OCI-M1 (cell line): ENCODE results near the gene CMTM1.

Source experiments
- DNase-seq: peaks from one replicate; lab custom pipeline; 2025; lab: John Stamatoyannopoulos, UW

The CMTM1 gene

DNA sequence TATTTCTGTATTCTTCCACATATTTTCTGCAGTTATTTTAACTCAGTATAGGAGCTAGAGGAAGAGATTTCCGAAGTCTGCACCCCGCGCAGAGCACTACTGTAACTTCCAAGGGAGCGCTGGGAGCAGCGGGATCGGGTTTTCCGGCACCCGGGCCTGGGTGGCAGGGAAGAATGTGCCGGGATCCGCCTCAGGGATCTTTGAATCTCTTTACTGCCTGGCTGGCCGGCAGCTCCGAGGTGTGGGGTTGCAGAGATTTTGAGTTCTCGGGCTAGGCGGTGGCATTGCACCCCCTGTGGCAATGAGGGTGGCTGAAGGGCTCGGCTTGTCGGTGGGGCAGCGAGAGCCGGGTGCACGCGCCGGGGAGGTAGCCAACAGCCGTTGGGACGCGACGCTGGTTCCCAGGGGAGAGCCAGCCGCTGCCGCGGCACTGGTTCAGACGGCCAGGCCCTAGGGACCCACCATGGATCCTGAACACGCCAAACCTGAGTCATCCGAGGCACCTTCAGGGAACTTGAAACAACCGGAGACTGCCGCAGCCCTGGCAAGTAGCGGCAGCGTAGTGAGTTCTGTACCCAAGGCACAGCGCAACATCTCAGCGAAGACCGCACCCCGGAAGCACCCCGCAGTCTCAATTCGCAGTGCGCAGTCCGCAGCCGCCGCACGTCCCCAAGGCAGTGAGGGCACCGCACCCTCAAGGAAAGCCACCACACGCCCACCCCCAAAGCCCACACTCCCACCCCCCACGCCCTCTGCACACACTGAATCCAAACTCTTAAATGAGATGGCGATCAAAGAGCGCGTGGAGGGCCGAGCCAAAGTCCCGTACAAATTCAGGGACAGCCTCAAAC lies at the start of gene CMTM1:
TSS of gene CMTM1 (plus strand) at position 389 of the 851 bp plus-strand sequence. CDS start at position 464, 75 bp downstream.
- no peak for DNase-seq

GRCh38 chr16:66516509-66516807 lies 49.8 kb upstream of the CMTM1 start:
- DNase-seq, result no peak

GRCh38 chr16:66516808-66517585 lies 49.2 kb upstream of the CMTM1 start:
- peak; percentile 98 for DNase-seq

DNA sequence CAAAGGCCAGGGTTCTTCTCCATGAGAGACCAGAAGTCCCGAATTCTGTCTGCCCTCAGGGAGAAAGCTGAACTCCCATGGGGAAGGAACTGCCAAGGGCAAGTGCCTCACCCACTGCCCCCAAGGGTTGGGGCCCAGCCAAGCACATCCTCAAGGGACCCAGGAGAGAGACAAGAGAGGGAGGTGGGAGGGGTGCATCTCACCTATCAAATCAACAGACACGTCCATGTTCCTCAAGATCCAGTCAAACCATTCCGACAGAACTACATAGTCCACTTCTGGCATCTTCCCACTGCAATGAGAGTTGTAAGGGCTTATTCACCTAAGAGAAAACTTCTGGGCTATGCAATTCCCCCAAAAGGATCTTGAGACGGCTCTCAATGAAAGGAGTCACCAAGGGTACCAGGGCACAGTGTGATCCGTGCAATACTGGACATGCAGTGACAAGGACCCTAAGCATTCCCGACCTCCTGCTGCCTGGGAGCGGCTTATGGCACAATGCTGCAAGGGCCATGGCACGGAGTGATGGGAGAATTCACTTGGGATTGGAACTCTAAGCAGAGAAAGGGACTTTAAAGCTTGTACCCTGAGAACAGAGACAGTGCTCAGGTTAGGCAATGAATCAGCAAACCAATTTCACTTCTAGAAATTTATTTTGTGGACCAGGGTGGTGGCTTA lies 48.5 kb upstream of the CMTM1 start:
- DNase-seq, result no peak

DNA sequence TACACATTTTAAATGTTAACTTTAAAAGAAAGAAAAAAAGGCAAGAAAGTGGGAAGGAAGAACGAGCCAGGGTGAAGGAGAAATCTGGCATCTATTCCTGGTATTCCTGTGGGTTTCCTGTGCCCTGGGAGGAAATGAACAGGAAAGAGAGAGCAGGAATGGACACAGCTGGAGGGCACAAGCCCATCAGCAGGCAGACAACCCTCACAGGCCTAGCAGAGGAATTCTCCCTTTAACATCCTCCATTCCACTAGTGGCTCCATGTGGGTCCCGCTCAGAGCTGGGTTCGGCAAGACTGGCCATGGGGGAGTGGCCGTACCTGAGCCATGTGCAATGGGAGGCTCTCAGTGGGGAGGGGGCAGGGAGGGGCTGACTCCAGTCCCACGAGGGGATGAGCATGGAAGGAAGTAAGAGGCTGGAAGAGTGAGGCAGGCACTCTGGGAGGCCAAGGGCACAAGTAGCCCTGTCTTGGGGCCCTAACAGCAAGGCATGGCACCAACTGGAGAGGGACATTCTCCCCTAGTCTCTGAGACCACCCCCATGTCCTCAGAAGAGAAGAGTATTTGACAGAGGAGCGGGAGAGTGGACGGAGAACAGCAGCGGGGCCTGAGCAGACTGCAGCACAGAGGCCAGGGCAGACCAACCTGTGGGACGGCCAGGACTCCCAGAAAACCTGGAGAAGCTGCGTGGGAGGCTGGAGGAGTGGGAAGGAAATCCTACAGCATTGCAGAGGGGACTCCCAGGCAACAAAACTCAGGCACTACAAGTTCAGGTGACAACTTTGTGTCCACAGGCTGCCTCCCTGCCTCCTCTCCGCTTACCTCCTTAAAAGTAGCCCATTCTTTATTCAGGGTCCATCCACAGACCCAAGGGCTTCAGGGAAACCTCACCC lies 46.5 kb upstream of the CMTM1 start:
- no peak for DNase-seq

DNA sequence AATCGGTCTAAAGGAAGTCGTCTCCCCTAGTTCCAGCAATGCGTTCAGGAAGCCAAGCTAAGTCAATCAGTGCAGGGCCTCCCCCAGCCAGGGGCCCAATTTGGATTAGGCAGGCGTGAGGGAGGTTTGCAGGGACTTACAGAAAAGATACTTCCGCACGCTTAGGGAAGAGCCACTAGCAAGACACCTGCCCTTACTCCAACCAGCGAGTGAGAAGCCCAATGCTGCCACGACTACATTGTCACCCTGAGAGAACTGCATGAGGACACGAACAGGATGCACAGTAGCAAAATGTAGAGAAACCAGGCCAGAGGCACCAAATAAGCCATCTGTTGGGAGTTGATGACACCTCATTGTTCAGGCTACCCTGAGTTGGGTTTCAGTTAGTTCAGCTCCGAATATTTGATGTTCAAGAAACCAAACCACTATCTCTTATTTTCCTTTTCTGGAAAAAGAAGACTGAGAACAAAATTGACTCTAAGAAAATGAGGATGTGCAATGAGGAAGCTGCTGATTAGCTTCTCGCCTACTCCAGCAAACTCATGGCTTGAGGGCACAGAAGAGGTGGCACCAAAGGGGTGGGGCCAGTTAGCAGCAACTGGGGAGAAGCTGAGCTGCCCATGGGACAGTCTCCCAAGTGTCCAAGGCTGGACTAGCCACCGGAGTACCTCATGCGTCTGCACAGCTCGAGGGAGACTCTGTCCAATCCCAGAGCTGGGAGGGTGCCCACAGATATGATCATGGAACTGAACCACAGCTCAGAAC lies 45.7 kb upstream of the CMTM1 start:
- peak; percentile 70 for DNase-seq

- no peak for DNase-seq
These were observed 45.0 kb upstream of the CMTM1 start for GRCh38 chr16:66521252-66521713.

DNA sequence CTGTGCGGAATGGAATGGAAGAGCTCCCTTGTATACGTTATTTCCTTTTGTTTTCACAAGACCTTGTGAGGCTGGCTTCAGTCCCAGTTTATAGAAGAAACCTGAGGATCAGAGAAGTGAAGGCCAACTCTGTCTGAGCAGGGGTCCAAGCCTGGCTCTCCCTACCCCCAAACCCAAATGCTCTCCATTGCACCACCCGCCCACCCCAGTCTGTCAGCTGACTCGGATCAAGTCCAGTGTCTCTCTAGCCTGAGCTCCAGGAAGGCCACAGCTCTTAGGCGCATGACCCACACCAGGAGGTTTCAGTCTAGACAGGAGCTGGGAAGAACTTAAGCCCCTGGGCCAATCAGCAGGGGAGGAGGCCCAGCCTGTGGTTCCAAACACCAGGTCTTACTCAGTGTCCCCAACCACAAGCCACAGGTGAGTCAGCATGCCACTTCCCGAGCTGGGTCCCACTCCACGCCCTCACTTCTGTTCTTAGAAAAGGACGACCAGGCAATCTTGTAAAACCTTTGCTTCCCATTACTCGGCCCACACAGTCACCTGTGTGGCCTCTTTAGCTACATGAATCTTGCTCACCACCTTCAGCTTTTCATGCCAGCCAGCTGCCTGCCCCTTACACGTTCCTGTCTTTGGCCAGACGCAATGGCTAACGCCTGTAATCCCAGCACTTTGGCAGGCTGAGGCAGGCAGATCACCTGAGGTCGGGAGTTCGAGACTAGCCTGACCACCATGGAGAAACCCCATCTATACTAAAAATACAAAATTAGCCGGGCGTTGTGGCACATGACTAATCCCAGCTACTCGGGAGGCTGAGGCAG lies 44.1 kb upstream of the CMTM1 start:
- peak; percentile 80 for DNase-seq

DNA sequence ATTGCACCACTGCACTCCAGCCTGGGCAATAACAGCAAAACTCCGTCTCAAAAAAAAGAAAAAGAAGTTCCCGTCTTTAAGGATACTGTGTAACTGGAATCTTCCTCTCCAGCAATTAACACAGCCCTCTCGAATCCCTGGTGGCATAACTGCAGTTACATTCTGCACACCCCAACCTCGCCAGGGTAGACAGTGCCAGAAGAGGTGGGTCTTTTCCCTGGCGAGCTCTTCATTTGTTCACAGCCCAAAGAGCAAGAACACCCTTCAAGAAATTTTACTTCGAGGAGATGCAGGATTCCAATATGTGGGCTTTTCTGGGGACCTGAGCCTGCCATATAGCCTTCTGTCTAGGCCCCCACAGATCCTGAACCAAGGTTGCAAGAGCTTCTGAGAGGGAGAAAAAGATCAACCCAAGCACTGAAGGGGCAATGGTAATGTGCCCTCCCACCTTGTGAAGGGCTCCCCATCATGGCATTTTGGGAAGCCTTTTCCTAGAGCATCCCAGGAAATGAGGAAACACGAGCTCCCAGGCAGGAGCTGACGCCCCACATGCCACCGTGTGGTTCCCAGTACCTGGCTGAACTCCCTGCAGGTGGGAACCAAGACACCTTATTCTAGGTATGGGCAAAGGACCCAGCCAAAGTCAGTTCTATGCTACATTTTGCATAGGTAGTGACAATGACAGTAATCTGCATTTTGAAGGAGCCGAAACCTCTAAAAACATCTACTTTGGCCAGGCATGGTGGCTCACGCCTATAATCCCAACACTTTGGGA lies 43.2 kb upstream of the CMTM1 start:
- no peak for DNase-seq

DNA sequence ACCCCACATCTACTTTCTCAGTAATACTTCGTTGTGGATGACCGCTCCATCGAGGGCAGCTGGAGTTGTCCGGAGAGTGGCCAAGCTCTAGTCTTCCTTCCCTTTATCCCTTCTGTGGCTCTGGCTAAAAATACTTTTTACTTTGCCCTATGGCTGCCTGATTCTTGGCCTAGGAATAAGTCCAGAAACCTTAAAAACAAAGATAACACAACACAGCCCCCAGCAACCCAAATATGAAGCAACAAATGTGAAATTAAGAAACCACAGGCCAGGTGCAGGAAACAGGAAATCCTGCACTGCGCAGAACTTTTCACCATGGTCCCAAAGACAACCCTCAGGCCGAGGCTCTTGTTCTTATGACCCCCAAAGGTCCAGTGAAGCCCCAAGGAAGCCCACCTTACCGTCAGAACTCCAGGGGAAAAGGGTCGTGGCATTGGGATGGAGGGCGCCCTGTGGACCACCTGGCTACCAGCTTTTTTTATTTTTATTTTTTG lies 42.3 kb upstream of the CMTM1 start:
- DNase-seq, result peak; percentile 45

DNA sequence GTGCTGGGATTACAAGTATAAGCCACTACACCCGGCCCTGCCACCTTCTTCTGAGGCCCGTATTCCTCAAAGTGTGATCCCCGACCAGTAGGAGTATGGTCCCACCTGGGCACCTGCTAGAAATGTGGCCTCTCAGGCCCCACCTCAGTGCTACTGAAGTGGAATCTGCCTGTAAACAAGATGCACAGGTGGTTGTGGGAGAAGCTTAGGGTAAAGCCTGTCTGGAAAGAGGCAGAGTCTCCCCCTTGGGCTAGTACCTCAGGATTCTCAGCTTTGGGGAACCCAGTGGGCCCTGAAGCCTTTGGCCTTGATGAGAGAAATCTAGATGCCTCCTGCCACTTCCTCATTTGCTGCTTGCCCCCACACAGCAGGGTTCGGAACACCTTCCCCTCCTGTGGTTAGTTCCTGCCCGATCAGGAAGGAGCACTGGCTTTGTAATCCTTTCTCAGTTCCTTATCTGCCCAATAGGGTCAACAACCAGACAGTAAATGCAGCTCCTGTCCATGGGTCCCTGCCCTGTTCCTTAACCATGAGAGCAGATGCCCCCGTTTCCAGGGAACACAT lies 41.6 kb upstream of the CMTM1 start:
- peak; percentile 94 for DNase-seq

DNA sequence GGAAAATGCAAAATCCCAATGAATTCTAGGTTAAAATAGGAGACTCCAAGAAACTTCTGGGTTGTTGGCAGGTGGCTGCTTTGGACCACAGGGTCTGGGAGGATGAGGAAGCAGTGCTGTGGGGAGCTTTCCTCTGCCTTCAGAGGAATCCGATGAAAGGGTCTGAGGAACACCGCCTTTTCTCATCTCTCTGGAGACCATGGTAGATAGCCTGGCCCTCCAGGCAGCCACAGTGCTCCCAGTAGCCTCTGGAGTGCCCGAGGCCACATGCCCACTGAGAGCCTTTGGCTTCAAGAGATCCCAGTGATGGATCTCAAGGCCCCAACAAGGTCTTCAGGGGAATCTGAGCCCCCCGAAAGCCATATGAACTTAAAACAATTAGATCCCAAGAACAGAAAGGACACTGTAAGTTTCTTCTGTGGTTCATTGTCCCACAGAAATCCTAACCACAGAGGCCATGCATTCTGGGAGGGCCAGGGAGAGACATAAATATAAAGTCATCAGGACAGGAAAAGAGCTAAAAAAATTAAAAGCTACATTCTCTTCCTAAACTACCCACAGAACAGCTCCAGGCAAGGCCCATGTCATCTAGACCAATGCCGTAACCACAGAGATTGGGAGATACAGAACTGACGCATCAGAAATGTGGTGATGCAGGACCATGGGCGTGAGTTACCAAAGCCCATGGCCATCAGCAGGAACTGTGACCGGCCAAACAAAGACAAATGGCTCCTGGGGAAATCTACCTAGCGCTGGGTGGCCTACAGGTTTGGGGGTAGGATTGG lies 40.7 kb upstream of the CMTM1 start:
- DNase-seq, result peak; percentile 91

DNA sequence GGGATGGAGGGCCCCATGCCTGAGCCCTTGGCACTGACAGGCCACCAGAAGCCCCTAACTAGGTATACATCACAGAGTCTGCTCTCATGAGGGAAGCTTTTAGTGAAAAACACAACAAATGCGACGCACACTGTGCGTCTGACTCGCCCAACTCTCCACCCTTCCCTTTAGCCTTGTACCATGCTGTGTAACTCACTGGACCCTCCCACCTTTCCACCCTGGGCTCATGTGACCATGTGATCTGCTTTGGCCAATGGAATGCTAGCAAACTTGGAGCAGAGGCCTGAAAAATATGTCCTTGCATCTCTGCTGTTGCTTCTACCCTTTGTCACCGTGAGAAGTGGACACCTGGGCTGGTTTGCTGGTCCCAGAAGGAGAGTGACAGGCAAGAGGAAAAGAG lies 37.9 kb upstream of the CMTM1 start:
- DNase-seq, result no peak

GRCh38 chr16:66529475-66529874 lies 36.8 kb upstream of the CMTM1 start:
- DNase-seq, result no peak

DNA sequence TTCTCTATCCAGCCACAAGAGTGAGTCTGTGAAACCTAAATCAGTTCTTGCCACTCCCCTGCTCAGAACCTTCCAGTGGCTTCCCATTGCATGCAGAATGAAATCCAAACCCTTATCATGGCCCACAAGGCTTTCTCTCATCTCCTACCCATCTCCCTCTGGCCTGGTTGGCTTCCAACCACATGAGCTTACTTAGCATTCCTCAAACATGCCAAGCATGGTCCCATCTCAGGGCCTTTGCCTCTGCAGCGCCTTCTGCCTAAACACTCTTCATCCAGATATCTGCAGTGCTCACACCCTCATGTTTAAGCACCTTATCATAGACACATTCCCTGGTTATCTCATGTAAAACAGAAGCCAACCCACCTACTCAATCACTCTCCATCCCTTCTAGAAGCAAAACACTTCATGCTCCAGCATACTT lies 31.9 kb upstream of the CMTM1 start:
- DNase-seq, result peak; percentile 75

GRCh38 chr16:66536525-66536924 lies 29.7 kb upstream of the CMTM1 start:
- DNase-seq, result no peak

- no peak for DNase-seq
These were observed 29.0 kb upstream of the CMTM1 start for GRCh38 chr16:66537236-66537635.

- DNase-seq, result no peak
These were observed 27.3 kb upstream of the CMTM1 start for GRCh38 chr16:66538910-66539309.
